ENCODE data around the gene OR6K3.

The OR6K3 gene

GRCh38 chr1:158687037-158687436 is 33.5 kb downstream of the OR6K3 start:
- no peak for TF ChIP-seq SUZ12 (IDR thresholded peaks at IDR 0.05; ENCODE audit: extremely low read depth, insufficient read depth, insufficient read length)
- TF ChIP-seq YY1 (IDR thresholded peaks at IDR 0.05; ENCODE audit: insufficient read depth, insufficient read length) = no peak
- TF ChIP-seq ZNF274 (IDR thresholded peaks at IDR 0.05; ENCODE audit: low read depth, low read length) = no peak
- Histone ChIP-seq H3K4me1 (ENCODE audit: insufficient read depth, insufficient read length) (no peaks in the 10 kb centered on the region), H3K27me3 (ENCODE audit: insufficient read depth, insufficient read length) (no peaks in the 10 kb centered on the region), H3K4me3 (ENCODE audit: insufficient read length, low read depth) (no peak overlapping the region), H3K36me3 (ENCODE audit: insufficient read depth, insufficient read length, low read length) (no peaks in the 10 kb centered on the region), H3K9me3 (ENCODE audit: insufficient read depth, low read length) (no peaks in the 10 kb centered on the region), H3K9ac (ENCODE audit: insufficient read length, low read depth) (no peak overlapping the region)
- DNase-seq (ENCODE audit: low read depth, low spot score) = no peak

GRCh38 chr1:158686111-158687009 is 34.2 kb downstream of the OR6K3 start, which contains the start of gene SPTA1:
Gene SPTA1, minus strand, starts transcription at chr1:158686715. Its CDS starts 198 bp downstream, at chr1:158686517.
- Histone ChIP-seq H3K4me1 (ENCODE audit: insufficient read depth, insufficient read length) (no peaks in the 10 kb centered on the region), H3K9me3 (ENCODE audit: insufficient read depth, low read length) (no peaks in the 10 kb centered on the region), H3K9ac (ENCODE audit: insufficient read length, low read depth) (no peak within 1 kb of the TSS), H3K4me3 (ENCODE audit: insufficient read length, low read depth) (no peak within 1 kb of the TSS), H3K36me3 (ENCODE audit: insufficient read depth, insufficient read length, low read length) (no peaks in the 10 kb centered on the region), H3K27me3 (ENCODE audit: insufficient read depth, insufficient read length) (no peaks in the 10 kb centered on the region)
- TF ChIP-seq YY1 (IDR thresholded peaks at IDR 0.05; ENCODE audit: insufficient read depth, insufficient read length) (no peak), SUZ12 (IDR thresholded peaks at IDR 0.05; ENCODE audit: extremely low read depth, insufficient read depth, insufficient read length) (no peak), ZNF274 (IDR thresholded peaks at IDR 0.05; ENCODE audit: low read depth, low read length) (no peak)
- DNase-seq (ENCODE audit: low read depth, low spot score) = no peak

GRCh38 chr1:158685085-158685484 is 35.4 kb downstream of the OR6K3 start:
- H3K9me3 ChIP-seq (ENCODE audit: insufficient read depth, low read length) = no peaks in the 10 kb centered on the region
- H3K27me3 ChIP-seq (ENCODE audit: insufficient read depth, insufficient read length) = no peaks in the 10 kb centered on the region
- TF ChIP-seq YY1 (IDR thresholded peaks at IDR 0.05; ENCODE audit: insufficient read depth, insufficient read length) = no peak
- no peak for TF ChIP-seq SUZ12 (IDR thresholded peaks at IDR 0.05; ENCODE audit: extremely low read depth, insufficient read depth, insufficient read length)
- TF ChIP-seq ZNF274 (IDR thresholded peaks at IDR 0.05; ENCODE audit: low read depth, low read length) = no peak
- no peaks in the 10 kb centered on the region for H3K4me1 ChIP-seq (ENCODE audit: insufficient read depth, insufficient read length)
- no peak for DNase-seq (ENCODE audit: low read depth, low spot score)
- no peak overlapping the region for H3K9ac ChIP-seq (ENCODE audit: insufficient read length, low read depth)
- H3K4me3 ChIP-seq (ENCODE audit: insufficient read length, low read depth) = no peak overlapping the region
- H3K36me3 ChIP-seq (ENCODE audit: insufficient read depth, insufficient read length, low read length) = no peaks in the 10 kb centered on the region

DNA sequence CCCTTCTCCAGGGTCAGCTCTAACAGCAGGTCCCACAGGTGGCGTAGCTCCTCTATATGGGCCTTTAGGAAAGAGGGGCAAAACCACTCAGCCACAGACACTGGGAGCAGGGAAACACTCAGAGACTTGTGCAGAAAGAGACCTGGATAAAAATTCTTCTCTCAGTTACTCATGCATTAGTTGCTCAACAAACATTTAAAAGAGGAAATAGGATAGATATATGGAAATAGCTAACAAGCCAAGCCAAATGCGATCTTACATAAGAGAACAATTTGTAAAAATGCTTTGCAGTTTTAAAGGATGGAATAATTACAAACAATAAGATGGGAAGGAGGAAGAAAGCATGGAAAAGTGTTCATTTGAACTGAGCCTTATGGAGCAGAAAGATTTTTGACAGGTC is 38.9 kb downstream of the OR6K3 start:
- Histone ChIP-seq H3K4me3 (ENCODE audit: insufficient read length, low read depth) (no peak overlapping the region), H3K4me1 (ENCODE audit: insufficient read depth, insufficient read length) (no peaks in the 10 kb centered on the region), H3K9ac (ENCODE audit: insufficient read length, low read depth) (no peak overlapping the region), H3K36me3 (ENCODE audit: insufficient read depth, insufficient read length, low read length) (no peaks in the 10 kb centered on the region), H3K27me3 (ENCODE audit: insufficient read depth, insufficient read length) (no peaks in the 10 kb centered on the region), H3K9me3 (ENCODE audit: insufficient read depth, low read length) (no peaks in the 10 kb centered on the region)
- TF ChIP-seq SUZ12 (IDR thresholded peaks at IDR 0.05; ENCODE audit: extremely low read depth, insufficient read depth, insufficient read length) (no peak), ZNF274 (IDR thresholded peaks at IDR 0.05; ENCODE audit: low read depth, low read length) (no peak), YY1 (IDR thresholded peaks at IDR 0.05; ENCODE audit: insufficient read depth, insufficient read length) (no peak)
- no peak for DNase-seq (ENCODE audit: low read depth, low spot score)

DNA sequence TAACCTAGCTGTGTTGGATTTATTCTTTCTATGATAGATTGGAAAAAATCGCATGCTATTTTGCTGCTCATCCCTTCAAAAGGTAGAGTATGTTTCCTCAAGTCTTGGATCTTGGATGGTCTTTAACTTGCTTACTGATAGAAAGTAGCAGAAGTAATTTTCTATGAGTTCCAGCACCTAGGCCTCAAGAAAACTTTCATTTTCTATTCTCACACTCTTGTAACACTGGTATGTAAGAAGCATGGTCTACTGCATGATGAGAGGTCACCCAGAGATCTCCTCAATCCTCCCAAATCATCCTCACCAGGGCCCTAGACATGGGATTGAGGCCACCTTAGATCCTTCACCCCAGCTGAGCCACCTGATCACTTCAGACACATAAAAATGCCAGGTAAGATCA is 41.2 kb downstream of the OR6K3 start:
- TF ChIP-seq YY1 (IDR thresholded peaks at IDR 0.05; ENCODE audit: insufficient read depth, insufficient read length) (no peak), ZNF274 (IDR thresholded peaks at IDR 0.05; ENCODE audit: low read depth, low read length) (no peak), SUZ12 (IDR thresholded peaks at IDR 0.05; ENCODE audit: extremely low read depth, insufficient read depth, insufficient read length) (no peak)
- no peaks in the 10 kb centered on the region for H3K4me1 ChIP-seq (ENCODE audit: insufficient read depth, insufficient read length)
- no peaks in the 10 kb centered on the region for H3K27me3 ChIP-seq (ENCODE audit: insufficient read depth, insufficient read length)
- no peak for DNase-seq (ENCODE audit: low read depth, low spot score)
- H3K9ac ChIP-seq (ENCODE audit: insufficient read length, low read depth) = no peak overlapping the region
- no peaks in the 10 kb centered on the region for H3K9me3 ChIP-seq (ENCODE audit: insufficient read depth, low read length)
- H3K36me3 ChIP-seq (ENCODE audit: insufficient read depth, insufficient read length, low read length) = no peaks in the 10 kb centered on the region
- H3K4me3 ChIP-seq (ENCODE audit: insufficient read length, low read depth) = no peak overlapping the region

GRCh38 chr1:158675563-158676323 is 44.8 kb downstream of the OR6K3 start:
- H3K27me3 ChIP-seq (ENCODE audit: insufficient read depth, insufficient read length) = no peaks in the 10 kb centered on the region
- no peaks in the 10 kb centered on the region for H3K36me3 ChIP-seq (ENCODE audit: insufficient read depth, insufficient read length, low read length)
- no peaks in the 10 kb centered on the region for H3K9me3 ChIP-seq (ENCODE audit: insufficient read depth, low read length)
- no peaks in the 10 kb centered on the region for H3K4me1 ChIP-seq (ENCODE audit: insufficient read depth, insufficient read length)
- no peak overlapping the region for H3K9ac ChIP-seq (ENCODE audit: insufficient read length, low read depth)
- DNase-seq (ENCODE audit: low read depth, low spot score) = no peak
- no peak overlapping the region for H3K4me3 ChIP-seq (ENCODE audit: insufficient read length, low read depth)
- TF ChIP-seq ZNF274 (IDR thresholded peaks at IDR 0.05; ENCODE audit: low read depth, low read length) (no peak), SUZ12 (IDR thresholded peaks at IDR 0.05; ENCODE audit: extremely low read depth, insufficient read depth, insufficient read length) (no peak), YY1 (IDR thresholded peaks at IDR 0.05; ENCODE audit: insufficient read depth, insufficient read length) (no peak)

- Histone ChIP-seq H3K9me3 (ENCODE audit: insufficient read depth, low read length) (no peaks in the 10 kb centered on the region), H3K36me3 (ENCODE audit: insufficient read depth, insufficient read length, low read length) (no peaks in the 10 kb centered on the region), H3K27me3 (ENCODE audit: insufficient read depth, insufficient read length) (no peaks in the 10 kb centered on the region), H3K9ac (ENCODE audit: insufficient read length, low read depth) (no peak overlapping the region), H3K4me1 (ENCODE audit: insufficient read depth, insufficient read length) (no peaks in the 10 kb centered on the region), H3K4me3 (ENCODE audit: insufficient read length, low read depth) (no peak overlapping the region)
- no peak for DNase-seq (ENCODE audit: low read depth, low spot score)
- no peak for TF ChIP-seq ZNF274 (IDR thresholded peaks at IDR 0.05; ENCODE audit: low read depth, low read length)
- no peak for TF ChIP-seq YY1 (IDR thresholded peaks at IDR 0.05; ENCODE audit: insufficient read depth, insufficient read length)
- TF ChIP-seq SUZ12 (IDR thresholded peaks at IDR 0.05; ENCODE audit: extremely low read depth, insufficient read depth, insufficient read length) = no peak
Observed at GRCh38 chr1:158674302-158674701, 46.2 kb downstream of the OR6K3 start.

All from NT2/D1 (cell line).